ENCODE measurements around the gene SH3RF2.

GRCh38 chr5:146071171-146071570 is 134.8 kb downstream of the SH3RF2 start:
- TF ChIP-seq EZH2 (IDR thresholded peaks at IDR 0.05) (no peak), POLR2AphosphoS5 (IDR thresholded peaks at IDR 0.05; ENCODE audit: borderline replicate concordance, low read depth, low read length) (no peak)
